Measurements from ENCODE around the gene DLX1. TPM values are rescaled to one million over a fixed set of nuclear protein-coding genes. Genes with fewer than 3 reads are reported as not detected.
A peak's percentile ranks its signal among the peaks of the same experiment; 100 is the strongest.
"Not testable (repeated sequence)": the region's sequence is repeated elsewhere in the genome, so short reads cannot be mapped to it uniquely, and the experiment has no call there.

Gene DLX1
- total RNA-seq, 2 donors from 2014 or later, result 0.17 TPM; not detected in 1

- ATAC-seq; intact Hi-C loops (cut with DNase I, micrococcal nuclease); DNase-seq: not testable (repeated sequence)
Observed at GRCh38 chr2:172060118-172060517, 25.2 kb upstream of the DLX1 start.

- no peak for DNase-seq
- no peak for ATAC-seq
- intact Hi-C loops (cut with DNase I, micrococcal nuclease), result no loop called here
Observed at GRCh38 chr2:172062402-172063004, 22.8 kb upstream of the DLX1 start.

GRCh38 chr2:172063446-172063845, 21.9 kb upstream of the DLX1 start:
- ATAC-seq, result no peak
- no peak for DNase-seq
- intact Hi-C loops (cut with DNase I, micrococcal nuclease), result no loop called here

GRCh38 chr2:172065111-172065510, 20.2 kb upstream of the DLX1 start:
- no peak for ATAC-seq
- intact Hi-C loops (cut with DNase I, micrococcal nuclease), result no loop called here
- no peak for DNase-seq

GRCh38 chr2:172066394-172066886, 18.9 kb upstream of the DLX1 start:
- no peak for ATAC-seq
- intact Hi-C loops (cut with DNase I, micrococcal nuclease), result no loop called here
- DNase-seq, result no peak

GRCh38 chr2:172067905-172068304, 17.4 kb upstream of the DLX1 start:
- intact Hi-C loops (cut with DNase I, micrococcal nuclease); DNase-seq; ATAC-seq: not testable (repeated sequence)

GRCh38 chr2:172070936-172071335, 14.4 kb upstream of the DLX1 start:
- intact Hi-C loops (cut with DNase I, micrococcal nuclease), result no loop called here
- ATAC-seq (peak; percentile 94), DNase-seq (no peak)

- ATAC-seq (no peak), DNase-seq (no peak)
- intact Hi-C loops (cut with DNase I, micrococcal nuclease), result no loop called here
Observed at GRCh38 chr2:172072303-172072702, 13.0 kb upstream of the DLX1 start.

- no peak for ATAC-seq
- no peak for DNase-seq
- intact Hi-C loops (cut with DNase I, micrococcal nuclease), result no loop called here
Observed at GRCh38 chr2:172072706-172073105, 12.6 kb upstream of the DLX1 start.

- DNase-seq (no peak), ATAC-seq (no peak)
- intact Hi-C loops (cut with DNase I, micrococcal nuclease), result no loop called here
Observed at GRCh38 chr2:172073518-172073917, 11.8 kb upstream of the DLX1 start.

- no peak for ATAC-seq
- no peak for DNase-seq
- intact Hi-C loops (cut with DNase I, micrococcal nuclease), result no loop called here
Observed at GRCh38 chr2:172074254-172074653, 11.1 kb upstream of the DLX1 start.

- intact Hi-C loops (cut with DNase I, micrococcal nuclease), result no loop called here
- DNase-seq (no peak), ATAC-seq (no peak)
Observed at GRCh38 chr2:172079416-172079815, 5.9 kb upstream of the DLX1 start.

- DNase-seq (no peak), ATAC-seq (no peak)
- intact Hi-C loops (cut with DNase I, micrococcal nuclease), result no loop called here
Observed at GRCh38 chr2:172079838-172080640, 5.3 kb upstream of the DLX1 start.

GRCh38 chr2:172080641-172081220, 4.6 kb upstream of the DLX1 start:
- ATAC-seq (no peak), DNase-seq (no peak)
- intact Hi-C loops (cut with DNase I, micrococcal nuclease), result no loop called here

- ATAC-seq (no peak), DNase-seq (no peak)
Observed at GRCh38 chr2:172081221-172082022, 3.9 kb upstream of the DLX1 start.

GRCh38 chr2:172082105-172082943, 3.0 kb upstream of the DLX1 start:
- no peak for ATAC-seq
- DNase-seq, result no peak
- intact Hi-C loops (cut with DNase I, micrococcal nuclease), result no loop called here

More at GRCh38 chr2:172081221-172082022, 3.9 kb upstream of the DLX1 start:
- intact Hi-C loops (cut with DNase I, micrococcal nuclease), result no loop called here

- intact Hi-C loops (cut with DNase I, micrococcal nuclease), result no loop called here
Observed at GRCh38 chr2:172082944-172083627, 2.2 kb upstream of the DLX1 start.

More at GRCh38 chr2:172082944-172083627, 2.2 kb upstream of the DLX1 start:
- DNase-seq (no peak), ATAC-seq (no peak)
